ENCODE results near the gene MAD1L1.
"Not testable (repeated sequence)": the region's sequence is repeated elsewhere in the genome, so short reads cannot be mapped to it uniquely, and the experiment has no call there.

MAD1L1 gene

GRCh38 chr7:2002561-2003450 is 229.9 kb downstream of the MAD1L1 start:
- no peak for DNase-seq (ENCODE audit: low read depth)

GRCh38 chr7:2001601-2002442 is 230.9 kb downstream of the MAD1L1 start:
- no peak for DNase-seq (ENCODE audit: low read depth)

DNA sequence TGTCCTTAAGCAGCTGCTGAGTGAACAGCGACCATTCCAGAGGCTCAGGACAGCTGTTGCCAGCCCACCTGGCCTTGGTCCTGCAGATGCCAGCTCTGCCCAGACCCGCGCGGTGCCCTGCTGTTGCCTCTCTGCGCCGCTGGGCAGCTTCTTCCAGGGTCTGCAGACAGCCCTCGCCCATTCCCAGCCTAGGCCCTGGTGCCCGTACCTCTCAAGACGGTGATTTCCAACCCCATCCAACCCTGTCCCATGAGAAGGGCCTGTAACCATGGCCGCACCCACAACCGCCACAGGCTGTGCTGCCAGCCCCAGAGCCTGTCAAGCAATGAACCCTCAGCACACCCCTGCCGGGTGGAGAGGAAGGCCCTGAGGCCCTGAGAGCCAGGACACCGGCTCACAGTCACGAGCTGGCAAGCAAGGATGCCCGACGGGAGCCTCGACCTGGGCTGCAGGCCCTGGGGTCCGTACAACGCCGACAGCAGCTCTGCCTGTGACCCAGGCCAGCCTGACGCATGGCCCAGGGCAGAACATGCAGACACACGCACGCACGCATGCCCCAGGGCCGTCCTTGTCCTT is 231.9 kb downstream of the MAD1L1 start:
- no peak for DNase-seq (ENCODE audit: low read depth)

DNA sequence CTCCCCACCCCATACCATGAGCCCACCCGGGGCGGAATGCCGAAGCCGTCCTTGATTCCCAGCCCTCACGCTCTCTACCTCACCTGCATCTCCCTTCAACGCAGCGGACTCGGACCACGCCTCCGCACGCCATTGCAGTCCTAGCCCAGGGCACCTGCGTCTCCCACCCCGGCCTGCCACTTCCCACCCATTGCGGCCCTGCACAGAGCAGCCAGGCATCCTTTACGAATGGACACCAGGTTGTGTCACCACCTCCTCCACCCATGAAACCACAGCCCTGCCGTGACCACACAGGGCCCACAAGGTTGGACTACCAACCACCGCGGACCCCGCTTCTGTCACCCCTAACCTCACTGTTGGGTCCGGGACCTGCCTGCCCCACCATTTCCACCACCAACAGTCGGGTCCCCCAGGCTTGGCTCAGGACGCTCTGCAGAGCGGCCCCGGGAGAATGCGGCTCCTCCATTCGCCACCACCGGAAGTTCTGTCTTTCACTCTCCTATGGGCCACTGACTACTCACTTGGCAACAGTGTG is 232.5 kb downstream of the MAD1L1 start:
- DNase-seq (ENCODE audit: low read depth), result no peak

DNA sequence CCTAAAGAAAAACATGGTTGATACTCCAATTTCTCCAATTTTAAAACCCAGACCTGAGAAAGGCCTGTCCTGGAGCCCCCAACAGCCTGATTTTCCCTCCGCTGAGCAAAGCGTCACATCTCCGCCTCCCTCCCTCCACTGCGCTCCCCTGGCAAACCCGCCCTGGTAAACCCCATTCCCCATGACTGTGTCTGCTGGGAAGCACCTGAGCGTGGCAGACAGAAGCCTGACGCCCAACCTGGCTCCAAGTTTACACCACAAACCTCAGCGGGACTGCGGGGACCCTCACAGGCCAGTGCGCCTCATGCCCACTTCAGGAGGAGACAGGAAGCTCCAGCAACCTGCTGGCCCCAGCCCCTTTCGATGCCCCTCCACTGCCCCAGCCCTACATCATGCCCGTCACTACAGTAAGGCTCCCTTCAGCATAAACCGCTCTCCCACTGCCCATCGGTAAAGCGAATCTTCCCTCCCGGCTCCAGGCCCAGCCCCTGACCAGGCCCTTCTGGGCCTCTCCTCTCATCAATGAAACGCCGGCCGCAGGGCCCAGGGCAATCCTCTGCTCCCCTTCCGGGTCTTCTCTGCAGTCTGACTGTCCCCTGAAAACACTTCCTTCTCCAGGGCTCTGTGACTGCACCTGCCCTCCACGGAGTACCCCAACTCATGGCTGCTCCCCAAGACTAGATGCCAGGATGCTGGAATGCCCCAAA is 233.3 kb downstream of the MAD1L1 start:
- DNase-seq (ENCODE audit: low read depth), result no peak

DNA sequence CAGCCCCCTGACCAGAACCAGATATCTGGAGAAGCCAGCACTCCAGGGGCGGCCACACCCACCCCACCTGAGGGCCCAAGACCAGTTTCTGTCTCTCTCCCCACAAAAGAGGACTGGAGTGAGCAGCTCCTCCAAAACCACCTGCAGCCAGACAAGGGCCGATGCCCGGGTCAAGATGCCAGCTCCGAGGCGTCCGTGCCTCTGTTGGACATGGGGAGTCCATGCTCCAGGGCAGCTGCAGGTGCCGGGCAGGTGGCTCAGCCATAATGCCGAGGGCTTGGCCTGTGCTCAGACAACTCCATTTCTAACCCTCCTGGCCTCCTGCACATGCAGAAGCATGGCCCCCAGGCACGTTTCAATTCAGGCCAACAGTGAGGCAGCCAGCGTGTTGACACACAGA is 234.6 kb downstream of the MAD1L1 start:
- DNase-seq (ENCODE audit: low read depth), result no peak

GRCh38 chr7:1997537-1998076 is 235.1 kb downstream of the MAD1L1 start:
- DNase-seq (ENCODE audit: low read depth), result no peak

DNA sequence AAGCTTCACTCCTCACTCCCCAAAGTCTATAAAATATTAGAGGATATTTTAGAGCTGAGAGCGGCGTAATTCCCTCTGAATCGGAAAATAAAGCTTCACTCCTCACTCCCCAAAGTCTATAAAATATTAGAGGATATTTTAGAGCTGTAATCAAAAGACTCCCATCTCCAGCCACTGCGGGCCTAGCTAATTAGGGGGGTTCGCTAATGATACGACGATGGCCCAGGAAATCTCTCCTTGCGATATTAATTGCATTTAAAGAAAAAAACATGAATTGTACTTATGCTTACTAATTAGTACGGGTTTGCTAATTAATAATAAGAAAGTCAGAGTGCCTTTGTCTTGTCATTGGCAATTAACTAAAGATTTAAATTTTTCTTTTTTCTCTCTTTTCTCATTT is 235.9 kb downstream of the MAD1L1 start:
- DNase-seq (ENCODE audit: low read depth), result no peak

DNA sequence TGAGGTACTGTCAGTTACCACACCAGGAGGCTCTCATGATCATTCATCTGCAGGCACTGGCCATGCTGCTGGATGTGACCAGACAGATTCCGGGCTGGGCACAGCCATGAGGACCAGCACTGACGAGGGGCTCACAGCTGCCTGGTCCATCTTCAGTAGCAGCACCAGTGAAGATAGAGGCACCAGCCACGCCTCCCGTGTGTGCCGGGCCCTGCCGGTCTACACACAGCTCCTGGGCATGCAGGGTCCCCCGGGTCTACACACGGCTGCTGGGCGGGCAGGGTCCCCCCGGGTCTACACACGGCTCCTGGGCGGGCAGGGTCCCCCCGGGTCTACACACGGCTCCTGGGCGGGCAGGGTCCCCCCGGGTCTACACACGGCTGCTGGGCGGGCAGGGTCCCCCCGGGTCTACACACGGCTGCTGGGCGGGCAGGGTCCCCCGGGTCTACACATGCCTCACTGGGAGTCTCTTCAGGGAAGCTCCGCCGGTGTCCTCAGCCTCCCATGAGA is 236.8 kb downstream of the MAD1L1 start:
- not testable (repeated sequence) for DNase-seq (ENCODE audit: low read depth)

DNA sequence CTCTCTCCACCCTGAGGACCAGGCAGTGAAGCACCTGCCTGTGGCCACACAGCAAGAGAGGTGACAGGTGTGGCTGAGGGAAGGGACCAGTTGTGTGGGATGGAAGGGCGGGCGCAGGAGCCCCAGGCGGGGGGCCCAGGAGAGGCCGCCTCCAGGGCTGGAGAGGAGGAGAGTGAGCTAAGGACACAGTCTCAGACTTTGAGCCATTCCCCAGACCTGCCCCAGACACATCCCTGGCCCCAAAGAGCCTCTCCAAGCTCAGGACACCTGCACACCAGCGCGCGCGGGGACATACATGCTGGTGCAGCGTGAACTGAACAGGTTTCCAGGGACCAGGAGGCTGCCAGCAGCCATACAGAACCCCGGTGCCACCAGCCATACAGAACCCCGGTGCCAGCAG is 237.3 kb downstream of the MAD1L1 start:
- no peak for DNase-seq (ENCODE audit: low read depth)

DNA sequence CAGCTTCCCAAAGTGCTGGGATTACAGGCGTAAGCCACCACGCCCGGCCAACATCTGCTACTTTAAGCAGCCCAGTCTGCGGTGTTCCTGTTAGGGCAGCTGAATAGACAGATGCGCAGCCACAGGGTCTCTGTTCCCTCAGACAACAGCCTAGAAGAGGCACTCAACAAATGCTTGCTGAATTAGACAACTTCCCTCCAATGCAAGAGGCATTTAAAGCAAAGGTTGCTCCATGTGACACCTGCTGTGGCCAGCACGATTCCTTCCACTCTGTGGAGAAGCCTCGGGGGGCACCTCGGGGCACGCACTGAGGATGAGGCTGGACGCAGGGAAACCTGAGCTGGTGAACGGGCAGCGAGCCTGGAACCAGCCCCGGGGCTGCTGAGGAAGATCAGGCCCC is 237.8 kb downstream of the MAD1L1 start:
- DNase-seq (ENCODE audit: low read depth), result no peak

GRCh38 chr7:1993776-1994740 is 238.7 kb downstream of the MAD1L1 start:
- no peak for DNase-seq (ENCODE audit: low read depth)

GRCh38 chr7:1993031-1993695 is 239.6 kb downstream of the MAD1L1 start:
- DNase-seq (ENCODE audit: low read depth), result no peak

- DNase-seq (ENCODE audit: low read depth), result no peak
Measured at GRCh38 chr7:1992554-1992953, 240.2 kb downstream of the MAD1L1 start.

DNA sequence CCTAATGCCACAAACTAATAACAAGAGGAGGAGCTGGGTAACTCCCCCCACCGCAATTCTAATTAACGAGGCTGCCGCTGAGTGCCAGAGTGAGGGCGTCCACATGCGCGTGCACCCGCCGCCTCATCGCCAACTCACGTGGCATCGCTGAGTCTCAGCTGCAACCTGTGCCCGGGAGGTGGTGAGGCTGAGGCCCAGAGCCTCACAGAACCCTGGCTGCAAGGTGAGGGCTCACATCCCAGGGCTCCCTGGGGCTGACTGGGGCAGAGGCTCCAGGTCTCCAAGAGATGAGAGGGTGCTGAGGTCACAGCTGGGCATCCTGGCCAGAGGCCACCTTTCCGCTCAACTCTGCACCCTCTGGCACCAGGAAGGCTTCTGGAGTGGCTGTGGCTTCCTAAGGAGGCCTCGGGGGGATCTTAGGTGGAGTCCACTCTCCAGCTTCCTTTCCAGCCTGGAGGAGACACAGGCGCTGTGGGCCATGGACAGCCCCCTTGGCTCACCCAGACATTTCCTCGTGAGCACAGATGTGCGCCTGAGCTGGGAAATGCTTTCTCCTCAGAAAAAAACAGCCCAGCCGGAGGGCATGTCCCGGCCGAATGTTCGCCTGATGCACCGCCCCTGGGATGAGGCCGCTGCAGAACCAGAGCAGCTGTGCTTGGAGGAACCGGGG is 242.6 kb downstream of the MAD1L1 start:
- DNase-seq (ENCODE audit: low read depth), result no peak

- DNase-seq (ENCODE audit: low read depth), result no peak
Measured at GRCh38 chr7:1989049-1989860, 243.5 kb downstream of the MAD1L1 start.

- no peak for DNase-seq (ENCODE audit: low read depth)
Measured at GRCh38 chr7:1988533-1988930, 244.2 kb downstream of the MAD1L1 start.
